Hepatocyte (in vitro differentiated cells): ENCODE data around the gene TBC1D24. TPM values are rescaled to one million over a fixed set of nuclear protein-coding genes. Genes with fewer than 3 reads are reported as not detected.

Source experiments
- DNase-seq: peaks from one replicate; pipeline ENCODE4 v3.0.0-alpha.2; 2016; ENCODE audit warnings: low spot score
- H2AFZ ChIP-seq: fragments of 200-600 bp; sonication (generic); 2 replicates; pipeline ENCODE4 v1.6.0; 2016; ENCODE audit warnings: antibody characterized with exemption, mild to moderate bottlenecking
- H3K27ac ChIP-seq: fragments of 200-600 bp; sonication (generic); 2 replicates; pipeline ENCODE4 v1.5.1; 2016; ENCODE audit warnings: mild to moderate bottlenecking
- H3K27me3 ChIP-seq: fragments of 200-600 bp; sonication (generic); 2 replicates; pipeline ENCODE4 v1.6.1; 2016
- H3K36me3 ChIP-seq: fragments of 200-600 bp; sonication (generic); replicated peaks from 2 replicates; pipeline ENCODE4 v1.5.1; 2016; ENCODE audit warnings: low read depth; ENCODE audit not compliant: insufficient read depth
- H3K4me1 ChIP-seq: fragments of 200-600 bp; sonication (generic); 2 replicates; pipeline ENCODE4 v1.5.1; 2016; ENCODE audit warnings: mild to moderate bottlenecking, moderate library complexity; ENCODE audit not compliant: insufficient read depth
- H3K4me2 ChIP-seq: fragments of 200-600 bp; sonication (generic); 2 replicates; pipeline ENCODE4 v1.6.0; 2016
- H3K4me3 ChIP-seq: fragments of 200-600 bp; sonication (generic); 2 replicates; pipeline ENCODE4 v1.5.1; 2016; ENCODE audit warnings: mild to moderate bottlenecking
- H3K79me2 ChIP-seq: fragments of 200-600 bp; sonication (generic); 2 replicates; pipeline ENCODE4 v1.6.0; 2017; ENCODE audit warnings: mild to moderate bottlenecking
- H3K9me2 ChIP-seq: fragments of 200-600 bp; sonication (generic); replicated peaks from 2 replicates; pipeline ENCODE4 v1.6.0; 2017; ENCODE audit warnings: mild to moderate bottlenecking; ENCODE audit not compliant: insufficient read depth
- H3K9me3 ChIP-seq: fragments of 200-600 bp; sonication (generic); 2 replicates; pipeline ENCODE4 v1.5.1; 2016; ENCODE audit warnings: low read depth, mild to moderate bottlenecking
- H4K20me1 ChIP-seq: fragments of 200-600 bp; sonication (generic); 2 replicates; pipeline ENCODE4 v1.6.0; 2016; ENCODE audit warnings: mild to moderate bottlenecking; ENCODE audit not compliant: insufficient read depth, poor library complexity, severe bottlenecking
- EZH2 ChIP-seq: fragments of 200-600 bp; sonication (generic); IDR thresholded peaks from 2 replicates; pipeline ENCODE4 v1.6.1; 2016; ENCODE audit warnings: antibody characterized with exemption, mild to moderate bottlenecking, borderline replicate concordance
- EZH2phosphoT487 ChIP-seq: fragments of 200-600 bp; sonication (generic); IDR thresholded peaks from one replicate; pipeline ENCODE4 v1.6.1; 2018; ENCODE audit warnings: antibody characterized with exemption, mild to moderate bottlenecking, low read depth, moderate library complexity; ENCODE audit not compliant: unreplicated experiment, severe bottlenecking
- WGBS: methylation state at CpG from one replicate; pipeline ENCODE4 v1.1.6; 2016; ENCODE audit warnings: low lambda C conversion rate; ENCODE audit errors: missing lambda C conversion rate; 5-methylcytosine and 5-hydroxymethylcytosine counted together
- polyA plus RNA-seq: library from polyadenylated mRNA; unstranded; fragments of >200 nt; fragmentation: Nextera tagmentation; extraction: Ambion mirVana; gene quantifications from 2 replicates; pipeline ENCODE4 v1.2.1, GENCODE V29; 2016
- total RNA-seq: library from RNA; depleted of rRNA; stranded (reverse); fragments of >200 nt; gene quantifications from 2 replicates; pipeline ENCODE4 v1.2.3, GENCODE V29; 2014
- TF ChIP-seq, protein P1 (sequence below): fragments of 200-600 bp; sonication (generic); IDR thresholded peaks from 2 replicates; pipeline ENCODE4 v1.5.1; 2016; ENCODE audit warnings: antibody characterized with exemption, mild to moderate bottlenecking; ENCODE audit not compliant: poor library complexity

The TBC1D24 gene
- total and polyA plus RNA-seq, 2 experiments from 2014 or later: 8.3 to 13.6 TPM

DNA sequence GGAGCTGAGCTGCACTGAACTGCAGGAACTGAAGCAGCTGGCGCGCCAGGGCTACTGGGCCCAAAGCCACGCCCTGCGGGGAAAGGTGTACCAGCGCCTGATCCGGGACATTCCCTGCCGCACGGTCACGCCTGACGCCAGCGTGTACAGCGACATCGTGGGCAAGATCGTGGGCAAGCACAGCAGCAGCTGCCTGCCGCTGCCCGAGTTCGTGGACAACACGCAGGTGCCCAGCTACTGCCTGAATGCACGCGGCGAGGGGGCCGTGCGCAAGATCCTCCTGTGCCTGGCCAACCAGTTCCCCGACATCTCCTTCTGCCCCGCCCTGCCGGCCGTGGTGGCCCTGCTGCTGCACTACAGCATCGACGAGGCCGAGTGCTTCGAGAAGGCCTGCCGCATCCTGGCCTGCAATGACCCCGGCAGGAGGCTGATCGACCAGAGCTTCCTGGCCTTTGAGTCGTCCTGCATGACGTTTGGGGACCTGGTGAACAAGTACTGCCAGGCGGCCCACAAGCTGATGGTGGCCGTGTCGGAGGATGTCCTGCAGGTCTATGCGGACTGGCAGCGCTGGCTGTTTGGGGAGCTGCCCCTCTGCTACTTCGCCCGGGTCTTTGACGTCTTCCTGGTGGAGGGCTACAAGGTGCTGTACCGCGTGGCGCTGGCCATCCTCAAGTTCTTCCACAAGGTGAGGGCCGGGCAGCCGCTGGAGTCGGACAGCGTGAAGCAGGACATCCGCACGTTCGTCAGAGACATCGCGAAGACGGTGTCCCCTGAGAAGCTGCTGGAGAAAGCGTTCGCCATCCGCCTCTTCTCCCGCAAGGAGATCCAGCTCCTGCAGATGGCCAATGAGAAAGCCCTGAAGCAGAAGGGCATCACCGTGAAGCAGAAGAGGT lies 21.5 kb downstream of the TBC1D24 start:
- Histone ChIP-seq H3K9me3 (no peaks in the 10 kb centered on the region), H4K20me1 (no peaks in the 10 kb centered on the region), H3K79me2 (peaks cover 18% of the 10 kb centered on the region), H3K4me2 (no peak overlapping the region), H3K9me2 (no peaks in the 10 kb centered on the region), H3K4me3 (no peak overlapping the region), H3K4me1 (no peaks in the 10 kb centered on the region), H3K36me3 (no peaks in the 10 kb centered on the region), H3K27me3 (no peaks in the 10 kb centered on the region), H2AFZ (no peak overlapping the region), H3K27ac (no peak overlapping the region)
- TF ChIP-seq, protein P1, sequence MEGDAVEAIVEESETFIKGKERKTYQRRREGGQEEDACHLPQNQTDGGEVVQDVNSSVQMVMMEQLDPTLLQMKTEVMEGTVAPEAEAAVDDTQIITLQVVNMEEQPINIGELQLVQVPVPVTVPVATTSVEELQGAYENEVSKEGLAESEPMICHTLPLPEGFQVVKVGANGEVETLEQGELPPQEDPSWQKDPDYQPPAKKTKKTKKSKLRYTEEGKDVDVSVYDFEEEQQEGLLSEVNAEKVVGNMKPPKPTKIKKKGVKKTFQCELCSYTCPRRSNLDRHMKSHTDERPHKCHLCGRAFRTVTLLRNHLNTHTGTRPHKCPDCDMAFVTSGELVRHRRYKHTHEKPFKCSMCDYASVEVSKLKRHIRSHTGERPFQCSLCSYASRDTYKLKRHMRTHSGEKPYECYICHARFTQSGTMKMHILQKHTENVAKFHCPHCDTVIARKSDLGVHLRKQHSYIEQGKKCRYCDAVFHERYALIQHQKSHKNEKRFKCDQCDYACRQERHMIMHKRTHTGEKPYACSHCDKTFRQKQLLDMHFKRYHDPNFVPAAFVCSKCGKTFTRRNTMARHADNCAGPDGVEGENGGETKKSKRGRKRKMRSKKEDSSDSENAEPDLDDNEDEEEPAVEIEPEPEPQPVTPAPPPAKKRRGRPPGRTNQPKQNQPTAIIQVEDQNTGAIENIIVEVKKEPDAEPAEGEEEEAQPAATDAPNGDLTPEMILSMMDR: no peak
- TF ChIP-seq EZH2phosphoT487: no peak
- DNase-seq: no peak
- WGBS: 98% methylated on average over 61 of the region's 62 CpGs

DNA sequence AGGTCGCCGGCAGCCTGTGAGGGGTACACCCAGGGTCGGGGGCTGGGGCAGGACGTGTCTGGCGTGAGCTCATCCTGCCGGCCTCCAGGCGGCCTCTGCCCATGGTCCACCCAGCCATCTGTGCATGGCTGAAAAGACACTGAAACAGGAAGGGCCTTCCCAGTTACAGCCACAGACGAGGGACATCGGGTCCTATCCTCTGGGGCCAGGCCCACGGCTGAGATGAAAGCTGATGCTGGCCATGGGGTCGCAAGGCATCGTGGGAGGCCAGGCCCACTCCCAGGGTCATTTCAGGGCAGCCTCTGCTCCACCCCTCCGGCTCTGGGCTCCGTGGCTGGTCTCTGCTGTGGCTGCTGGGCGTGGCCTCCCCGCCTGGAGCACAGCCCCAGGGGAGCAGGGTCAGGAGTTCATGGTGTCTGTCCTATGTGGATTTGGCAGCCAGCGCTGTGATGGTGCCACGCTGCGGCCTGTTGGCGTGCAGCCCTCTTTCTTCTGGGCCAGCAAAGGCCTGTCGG lies 22.2 kb downstream of the TBC1D24 start:
- no peak for DNase-seq
- Histone ChIP-seq H4K20me1 (no peaks in the 10 kb centered on the region), H3K36me3 (no peaks in the 10 kb centered on the region), H3K4me3 (no peak overlapping the region), H3K9me2 (no peaks in the 10 kb centered on the region), H3K27me3 (no peaks in the 10 kb centered on the region), H3K79me2 (peaks cover 11% of the 10 kb centered on the region), H3K4me1 (peaks cover 5% of the 10 kb centered on the region), H3K4me2 (no peak overlapping the region), H3K27ac (no peak overlapping the region), H2AFZ (no peak overlapping the region), H3K9me3 (no peaks in the 10 kb centered on the region)
- 81% methylated on average over 18 of the region's 21 CpGs for WGBS
- TF ChIP-seq EZH2 (no peak), EZH2phosphoT487 (no peak)
- TF ChIP-seq, protein P1: no peak

DNA sequence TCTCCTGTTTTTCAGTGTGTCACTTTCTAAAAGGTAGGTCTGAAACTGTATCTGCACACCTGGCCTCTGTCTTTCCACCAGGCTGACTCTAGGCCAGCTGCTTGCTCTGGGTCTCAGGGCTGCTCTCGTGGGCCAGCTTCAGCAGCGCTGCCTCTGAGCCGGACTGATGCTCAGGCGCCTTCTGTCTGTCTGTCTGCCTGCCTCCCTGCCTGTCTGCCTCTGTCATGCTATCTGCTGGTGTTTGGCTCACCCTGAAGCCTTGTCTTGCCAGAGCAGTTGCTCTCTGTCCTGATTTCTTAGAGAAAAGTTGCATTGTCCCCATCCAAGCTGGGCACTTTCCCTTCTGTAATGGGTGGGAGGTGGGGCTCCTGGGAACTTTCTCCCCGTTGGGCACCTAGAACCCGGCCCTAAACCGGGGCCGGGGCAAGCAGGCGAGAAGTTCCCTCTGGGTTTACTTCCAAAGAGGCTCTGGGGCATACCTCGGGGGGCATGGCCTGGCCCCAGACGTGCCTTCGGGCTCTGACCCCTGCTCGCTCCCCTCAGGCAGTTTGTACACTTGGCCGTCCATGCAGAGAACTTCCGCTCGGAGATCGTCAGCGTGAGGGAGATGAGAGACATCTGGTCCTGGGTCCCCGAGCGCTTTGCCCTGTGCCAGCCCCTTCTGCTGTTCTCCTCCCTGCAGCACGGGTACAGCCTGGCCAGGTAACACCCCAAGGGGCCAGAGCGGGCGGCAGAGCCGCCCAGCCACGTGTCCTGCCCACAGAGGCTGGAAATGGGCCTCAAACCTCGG lies 23.0 kb downstream of the TBC1D24 start:
- TF ChIP-seq, protein P1: no peak
- no peak for TF ChIP-seq EZH2phosphoT487
- no peak for TF ChIP-seq EZH2

More for the DNA sequence above, 23.0 kb downstream of the TBC1D24 start:
- Histone ChIP-seq H3K27me3 (no peaks in the 10 kb centered on the region), H2AFZ (no peak overlapping the region), H3K36me3 (no peaks in the 10 kb centered on the region), H4K20me1 (no peaks in the 10 kb centered on the region), H3K9me2 (no peaks in the 10 kb centered on the region), H3K4me1 (peaks cover 12% of the 10 kb centered on the region), H3K27ac (no peak overlapping the region), H3K9me3 (no peaks in the 10 kb centered on the region), H3K4me2 (no peak overlapping the region), H3K4me3 (no peak overlapping the region), H3K79me2 (peaks cover 11% of the 10 kb centered on the region)
- 93% methylated on average over 26 of the region's 26 CpGs for WGBS
- DNase-seq: no peak
